NOMO-1 treated with dmso at 0.1 percent for 144 hours (cell line): ENCODE results near the gene BRD3.

Source experiments
- DNase-seq: peaks from one replicate; lab custom pipeline; 2025; ENCODE audit not compliant: unreplicated experiment; lab: John Stamatoyannopoulos, UW

The BRD3 gene

GRCh38 chr9:134055981-134056461 is 11.8 kb downstream of the BRD3 start:
- no peak for DNase-seq

- DNase-seq: no peak
Observed at GRCh38 chr9:134054891-134055811, 12.7 kb downstream of the BRD3 start.

- DNase-seq: no peak
Observed at GRCh38 chr9:134053941-134054761, 13.7 kb downstream of the BRD3 start.

- DNase-seq: no peak
Observed at GRCh38 chr9:134053401-134053871, 14.4 kb downstream of the BRD3 start.

GRCh38 chr9:134052941-134053340 is 14.9 kb downstream of the BRD3 start:
- DNase-seq: no peak

GRCh38 chr9:134052491-134052890 is 15.3 kb downstream of the BRD3 start:
- no peak for DNase-seq

- DNase-seq: no peak
Observed at GRCh38 chr9:134051319-134051718, 16.5 kb downstream of the BRD3 start.

- DNase-seq: no peak
Observed at GRCh38 chr9:134050726-134051125, 17.1 kb downstream of the BRD3 start.

- DNase-seq: no peak
Observed at GRCh38 chr9:134049772-134050588, 17.8 kb downstream of the BRD3 start.

- no peak for DNase-seq
Observed at GRCh38 chr9:134049236-134049635, 18.6 kb downstream of the BRD3 start.

GRCh38 chr9:134048582-134048968 is 19.3 kb downstream of the BRD3 start:
- DNase-seq: no peak

- no peak for DNase-seq
Observed at GRCh38 chr9:134047868-134048581, 19.8 kb downstream of the BRD3 start.

GRCh38 chr9:134046894-134047681 is 20.7 kb downstream of the BRD3 start:
- DNase-seq: no peak

- no peak for DNase-seq
Observed at GRCh38 chr9:134045841-134046544, 21.8 kb downstream of the BRD3 start.

GRCh38 chr9:134044944-134045343 is 22.9 kb downstream of the BRD3 start:
- no peak for DNase-seq

- DNase-seq: no peak
Observed at GRCh38 chr9:134043531-134043988, 24.3 kb downstream of the BRD3 start.

GRCh38 chr9:134041649-134041962 is 26.2 kb downstream of the BRD3 start:
- no peak for DNase-seq

GRCh38 chr9:134040781-134041648 is 26.8 kb downstream of the BRD3 start:
- no peak for DNase-seq
